Ovary (tissue), 3 donors: ENCODE measurements around the gene TECR.

Source experiments
- CTCF ChIP-seq, 3 donors: fragments of 450-650 bp in 2 of 3; fragments of 200-600 bp in 1 of 3; IDR thresholded peaks; one replicate each; pipeline versions ENCODE4 v1.5.1 to v1.8.0; 2016 to 2022; ENCODE audit warnings: antibody characterized with exemption in 3 of 3, mild to moderate bottlenecking in 1 of 3
- EP300 ChIP-seq: sonication (generic); formaldehyde crosslinking; IDR thresholded peaks from one replicate; pipeline ENCODE4 v1.6.1; 2017; ENCODE audit warnings: antibody characterized with exemption
- POLR2A ChIP-seq: fragments of 450-650 bp; IDR thresholded peaks from one replicate; pipeline ENCODE4 v1.6.1; 2017; ENCODE audit warnings: antibody characterized with exemption, mild to moderate bottlenecking, moderate library complexity
- donor health status: DM: no; HTN: no; CAD: no.

GRCh38 chr19:14530005-14530348, 583 bp downstream of the TECR start:
- no peak for TF ChIP-seq POLR2A
- no peak for TF ChIP-seq CTCF (IDR thresholded peaks at IDR 0.05)
- TF ChIP-seq EP300, result no peak
